GM23338 (cell line): ENCODE results near the gene MYO1D. TPM values are rescaled to one million over a fixed set of nuclear protein-coding genes. Genes with fewer than 3 reads are reported as not detected.
"Not testable (repeated sequence)": the region's sequence is repeated elsewhere in the genome, so short reads cannot be mapped to it uniquely, and the experiment has no call there.

Experiments used
- ATAC-seq: fragments of 200-7000 bp; cut with Tn5 transposase; 3 replicates; pipeline ENCODE4 v1.9.1; 2020
- DNase-seq: peaks from one replicate; pipeline ENCODE4 v3.0.0-alpha.2; 2015; ENCODE audit warnings: low spot score
- H2AFZ ChIP-seq: fragments of 200-600 bp; sonication (generic); 2 replicates; pipeline ENCODE4 v1.8.0; 2016; ENCODE audit warnings: antibody characterized with exemption, mild to moderate bottlenecking, moderate library complexity
- H3F3A ChIP-seq: fragments of 200-600 bp; sonication (generic); replicated peaks from 2 replicates; pipeline ENCODE4 v1.8.0; 2017; ENCODE audit warnings: antibody characterized with exemption, mixed run types, low read depth
- H3K27ac ChIP-seq: fragments of 200-600 bp; sonication (generic); 2 replicates; pipeline ENCODE4 v1.6.1; 2016; ENCODE audit warnings: low read depth
- H3K27me3 ChIP-seq: fragments of 200-600 bp; sonication (generic); 2 replicates; pipeline ENCODE4 v1.8.0; 2016; ENCODE audit warnings: mild to moderate bottlenecking, mixed run types, moderate library complexity; ENCODE audit not compliant: insufficient read depth
- H3K36me3 ChIP-seq: fragments of 200-600 bp; sonication (generic); 2 replicates; pipeline ENCODE4 v1.8.0; 2016; ENCODE audit warnings: mild to moderate bottlenecking; ENCODE audit not compliant: insufficient read depth
- H3K4me1 ChIP-seq: fragments of 200-600 bp; sonication (generic); 2 replicates; pipeline ENCODE4 v1.8.0; 2016; ENCODE audit warnings: mild to moderate bottlenecking, moderate library complexity; ENCODE audit not compliant: insufficient read depth
- H3K4me2 ChIP-seq: fragments of 200-600 bp; sonication (generic); 2 replicates; pipeline ENCODE4 v1.7.1; 2017; ENCODE audit warnings: mixed run types
- H3K4me3 ChIP-seq: fragments of 200-600 bp; sonication (generic); 2 replicates; pipeline ENCODE4 v1.6.1; 2016; ENCODE audit warnings: mixed run types
- H3K79me2 ChIP-seq: fragments of 200-600 bp; sonication (generic); replicated peaks from 2 replicates; pipeline ENCODE4 v1.8.0; 2017; ENCODE audit warnings: mild to moderate bottlenecking; ENCODE audit not compliant: insufficient read depth
- H3K9me2 ChIP-seq: fragments of 200-600 bp; sonication (generic); 2 replicates; pipeline ENCODE4 v1.8.0; 2017; ENCODE audit not compliant: insufficient read depth
- H4K20me1 ChIP-seq: fragments of 200-600 bp; sonication (generic); replicated peaks from 2 replicates; pipeline ENCODE4 v1.8.0; 2017; ENCODE audit warnings: mild to moderate bottlenecking; ENCODE audit not compliant: insufficient read depth
- H3K27ac Mint-ChIP-seq: 2 replicates; pipeline ENCODE4 v1.8.0; 2020; ENCODE audit warnings: inconsistent platforms, mild to moderate bottlenecking, moderate library complexity, mixed read lengths
- H3K27me3 Mint-ChIP-seq: 3 replicates; pipeline ENCODE4 v1.8.0; 2022; ENCODE audit warnings: low read depth, mild to moderate bottlenecking, moderate library complexity, mixed read lengths, inconsistent platforms; ENCODE audit not compliant: insufficient read depth, poor library complexity
- H3K36me3 Mint-ChIP-seq: 3 replicates; pipeline ENCODE4 v1.8.0; 2021; ENCODE audit warnings: low read depth, mild to moderate bottlenecking, inconsistent platforms, moderate library complexity, mixed read lengths
- H3K4me1 Mint-ChIP-seq: 3 replicates; pipeline ENCODE4 v1.8.0; 2020; ENCODE audit warnings: mild to moderate bottlenecking, inconsistent platforms, mixed read lengths
- H3K4me3 Mint-ChIP-seq: 3 replicates; pipeline ENCODE4 v1.8.0; 2021; ENCODE audit warnings: moderate library complexity, mild to moderate bottlenecking, inconsistent platforms, mixed read lengths
- H3K9me3 Mint-ChIP-seq: 3 replicates; pipeline ENCODE4 v1.8.0; 2020; ENCODE audit warnings: moderate library complexity, mild to moderate bottlenecking, inconsistent platforms, mixed read lengths
- CREB1 ChIP-seq: fragments of 250-450 bp; sonication (Bioruptor Pico); IDR thresholded peaks from 2 replicates; pipeline ENCODE4 v1.5.0; 2020; ENCODE audit warnings: low read depth, mild to moderate bottlenecking, moderate library complexity
- CTCF ChIP-seq, 2 experiments: fragments of 200-600 bp in 1 of 2; sonication (generic) in 1 of 2; conservative IDR thresholded peaks; 2 replicates each; pipeline versions ENCODE4 v1.5.1 to v1.6.1; 2016 to 2017; ENCODE audit warnings: antibody characterized with exemption in 2 of 2, low read depth in 2 of 2, mild to moderate bottlenecking in 2 of 2, moderate library complexity in 1 of 2
- ETS1 ChIP-seq: IDR thresholded peaks from 2 replicates; pipeline ENCODE4 v1.6.1; 2016; ENCODE audit warnings: antibody characterized with exemption
- NANOG ChIP-seq: IDR thresholded peaks from 2 replicates; pipeline ENCODE4 v1.6.1; 2016; ENCODE audit warnings: antibody characterized with exemption, borderline replicate concordance
- STAT1 ChIP-seq: IDR thresholded peaks from one replicate; pipeline ENCODE4 v1.6.1; 2016; ENCODE audit warnings: antibody characterized with exemption; ENCODE audit not compliant: unreplicated experiment
- ZNF114 ChIP-seq: fragments of 250-450 bp; sonication (Bioruptor Pico); IDR thresholded peaks from 2 replicates; pipeline ENCODE4 v1.5.0; 2020; ENCODE audit warnings: mild to moderate bottlenecking, moderate library complexity
- polyA plus RNA-seq: library from polyadenylated mRNA; unstranded; fragments of >200 nt; fragmentation: Nextera tagmentation; extraction: Ambion mirVana; gene quantifications from 2 replicates; pipeline ENCODE4 v1.2.1, GENCODE V29; 2016
- total RNA-seq: library from RNA; depleted of rRNA; stranded (reverse); fragments of >200 nt; shearing (Covaris generic); gene quantifications from 2 replicates; pipeline ENCODE4 v1.2.3, GENCODE V29; 2014

Gene MYO1D
- total and polyA plus RNA-seq, 2 experiments from 2014 or later = 8.6 to 28.6 TPM

- no peak overlapping the region for H3K27ac ChIP-seq
- H3K79me2 ChIP-seq = peaks cover 100% of the 10 kb centered on the region
- no peak for ATAC-seq
- no peak overlapping the region for H2AFZ ChIP-seq
- Mint-ChIP-seq H3K9me3 (no peaks in the 10 kb centered on the region), H3K4me3 (no peak overlapping the region), H3K4me1 (peaks cover 2% of the 10 kb centered on the region; the same call in 1 of the 3 replicates), H3K27ac (no peak overlapping the region), H3K27me3 (no peaks in the 10 kb centered on the region), H3K36me3 (peaks cover 96% of the 10 kb centered on the region)
- no peak overlapping the region for H3K4me3 ChIP-seq
- no peaks in the 10 kb centered on the region for H3K9me2 ChIP-seq
- no peak for TF ChIP-seq STAT1
- TF ChIP-seq CTCF (conservative IDR thresholded peaks at IDR 0.05; ENCODE audit: low read depth in 2 of 2) = no peak
- TF ChIP-seq NANOG = no peak
- TF ChIP-seq CREB1 (CRISPR knock-in tag) = no peak
- TF ChIP-seq ETS1 = no peak
- TF ChIP-seq ZNF114 (CRISPR knock-in tag) = no peak
- H4K20me1 ChIP-seq = peaks cover 59% of the 10 kb centered on the region
- no peaks in the 10 kb centered on the region for H3K4me1 ChIP-seq
- DNase-seq = no peak
- H3K4me2 ChIP-seq = no peak overlapping the region
- peaks cover 78% of the 10 kb centered on the region for H3K36me3 ChIP-seq
- no peaks in the 10 kb centered on the region; the same call in 1 of the 2 replicates for H3F3A ChIP-seq
- no peaks in the 10 kb centered on the region for H3K27me3 ChIP-seq
Observed at GRCh38 chr17:32451879-32452278, 425.0 kb downstream of the MYO1D start.

GRCh38 chr17:32450379-32450778 is 426.5 kb downstream of the MYO1D start:
- peaks cover 100% of the 10 kb centered on the region for H3K79me2 ChIP-seq
- not testable (repeated sequence) for H3K27ac ChIP-seq, H3F3A ChIP-seq, H3K4me3 Mint-ChIP-seq, H2AFZ ChIP-seq, ATAC-seq, H3K4me3 ChIP-seq, H3K9me2 ChIP-seq, H3K27me3 Mint-ChIP-seq, H3K9me3 Mint-ChIP-seq, DNase-seq, H3K27me3 ChIP-seq, H3K27ac Mint-ChIP-seq, H3K4me2 ChIP-seq
- Mint-ChIP-seq H3K4me1 (peaks cover 16% of the 10 kb centered on the region), H3K36me3 (peaks cover 92% of the 10 kb centered on the region)
- peaks cover 66% of the 10 kb centered on the region for H4K20me1 ChIP-seq
- peaks cover 76% of the 10 kb centered on the region for H3K36me3 ChIP-seq
- peaks cover 11% of the 10 kb centered on the region for H3K4me1 ChIP-seq

GRCh38 chr17:32449963-32450362 is 427.0 kb downstream of the MYO1D start:
- no peaks in the 10 kb centered on the region for H3K9me3 Mint-ChIP-seq
- TF ChIP-seq STAT1 (no peak), CTCF (conservative IDR thresholded peaks at IDR 0.05; ENCODE audit: low read depth in 2 of 2) (no peak)
- DNase-seq = no peak
- ATAC-seq = no peak
- H4K20me1 ChIP-seq = peaks cover 66% of the 10 kb centered on the region
- H3K27me3 Mint-ChIP-seq = no peaks in the 10 kb centered on the region
- peaks cover 16% of the 10 kb centered on the region for H3K4me1 Mint-ChIP-seq
- no peak overlapping the region for H2AFZ ChIP-seq
- no peak overlapping the region for H3K4me2 ChIP-seq
- H3K36me3 Mint-ChIP-seq = peaks cover 92% of the 10 kb centered on the region
- no peaks in the 10 kb centered on the region; the same call in 1 of the 2 replicates for H3F3A ChIP-seq
- H3K4me1 ChIP-seq = peaks cover 12% of the 10 kb centered on the region
- no peaks in the 10 kb centered on the region for H3K9me2 ChIP-seq
- no peak overlapping the region for H3K27ac ChIP-seq
- no peak overlapping the region for H3K27ac Mint-ChIP-seq
- H3K4me3 Mint-ChIP-seq = no peak overlapping the region
- H3K79me2 ChIP-seq = peaks cover 100% of the 10 kb centered on the region
- no peak overlapping the region for H3K4me3 ChIP-seq
- peaks cover 72% of the 10 kb centered on the region for H3K36me3 ChIP-seq
- no peaks in the 10 kb centered on the region for H3K27me3 ChIP-seq
